Astrocyte of the spinal cord (primary cell): Measurements from ENCODE around the gene TIGIT.

Source experiments
- DNase-seq: peaks from one replicate; pipeline ENCODE4 v3.0.0; 2011; ENCODE audit warnings: low read depth, low spot score
- H3K4me3 ChIP-seq: 2 replicates; pipeline ENCODE4 v1.5.1; 2011; ENCODE audit warnings: low read depth, mild to moderate bottlenecking, low read length, moderate library complexity
- CTCF ChIP-seq: IDR thresholded peaks from 2 replicates; pipeline ENCODE4 v1.5.1; 2012; ENCODE audit warnings: low read depth, mild to moderate bottlenecking, low read length, inconsistent platforms
- in situ Hi-C: cut with HindIII; loops from 2 replicates; pipeline ENCODE4 v1.10.0; 2017; ENCODE audit warnings: low sequenced_read_pairs

The TIGIT gene

GRCh38 chr3:114293838-114294535 lies at the start of gene TIGIT:
TIGIT (plus strand) TSS chr3:114294028; CDS start chr3:114294062, 34 bp downstream.
- H3K4me3 ChIP-seq, result no peak within 1 kb of the TSS
- no peak for TF ChIP-seq CTCF
- no peak for DNase-seq
- in situ Hi-C loops, result no loop called here

DNA sequence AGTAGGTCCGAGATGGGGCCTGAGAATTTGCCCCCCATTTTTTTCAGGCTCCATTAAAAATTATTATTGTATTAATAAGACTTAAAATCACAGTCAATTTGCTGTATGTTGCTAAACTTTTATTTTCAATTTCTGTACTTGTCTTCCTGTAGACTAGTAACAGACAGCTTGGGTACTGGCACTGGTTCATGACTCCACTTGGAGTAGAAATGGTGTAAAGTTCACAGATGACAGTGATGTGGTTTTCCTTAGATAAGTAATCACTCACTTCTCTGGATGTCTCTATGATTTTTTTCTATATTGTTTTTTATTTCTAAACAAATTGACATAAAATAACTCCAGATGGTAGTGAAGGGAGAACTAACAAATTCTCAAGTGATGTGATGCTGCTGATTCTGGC lies 40.9 kb upstream of the TIGIT start:
- in situ Hi-C loops, result no loop called here
- no peak for TF ChIP-seq CTCF
- H3K4me3 ChIP-seq, result no peak overlapping the region
- DNase-seq, result no peak

DNA sequence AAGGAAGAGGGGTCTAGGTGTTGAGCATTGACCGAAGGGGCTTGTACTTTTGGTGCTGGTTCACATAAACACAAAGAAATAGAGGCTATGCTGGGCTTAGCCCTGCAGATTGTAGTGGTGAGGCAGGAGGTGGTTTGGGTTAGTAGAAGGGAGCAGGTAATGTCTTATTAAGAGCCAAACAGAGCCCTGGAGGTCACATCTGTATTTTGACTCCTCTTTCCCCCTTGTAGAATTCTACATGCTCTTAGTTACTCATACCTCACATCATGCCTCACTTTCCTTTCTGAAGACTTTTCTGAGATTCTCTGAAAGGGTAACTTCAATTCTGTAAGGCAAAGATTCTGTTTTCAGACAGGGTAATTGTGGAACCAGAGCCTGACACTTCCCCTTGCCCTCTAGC lies 40.3 kb upstream of the TIGIT start:
- H3K4me3 ChIP-seq, result no peak overlapping the region
- no peak for TF ChIP-seq CTCF
- in situ Hi-C loops, result no loop called here
- DNase-seq, result no peak

GRCh38 chr3:114259566-114259965 lies 34.3 kb upstream of the TIGIT start:
- in situ Hi-C loops, result no loop called here
- TF ChIP-seq CTCF, result no peak
- no peak overlapping the region for H3K4me3 ChIP-seq
- DNase-seq, result no peak

GRCh38 chr3:114260152-114260551 lies 33.7 kb upstream of the TIGIT start:
- in situ Hi-C loops, result no loop called here
- no peak overlapping the region for H3K4me3 ChIP-seq
- no peak for DNase-seq
- TF ChIP-seq CTCF, result no peak

- in situ Hi-C loops, result no loop called here
- no peak for TF ChIP-seq CTCF
- no peak overlapping the region for H3K4me3 ChIP-seq
- no peak for DNase-seq
These were observed 23.8 kb upstream of the TIGIT start for GRCh38 chr3:114270019-114270418.
